ENCODE results near the gene MARK3. TPM values are rescaled to one million over a fixed set of nuclear protein-coding genes. Genes with fewer than 3 reads are reported as not detected.

The MARK3 gene
- total RNA-seq, 1 experiment from 2014 or later: 72.5 TPM

DNA sequence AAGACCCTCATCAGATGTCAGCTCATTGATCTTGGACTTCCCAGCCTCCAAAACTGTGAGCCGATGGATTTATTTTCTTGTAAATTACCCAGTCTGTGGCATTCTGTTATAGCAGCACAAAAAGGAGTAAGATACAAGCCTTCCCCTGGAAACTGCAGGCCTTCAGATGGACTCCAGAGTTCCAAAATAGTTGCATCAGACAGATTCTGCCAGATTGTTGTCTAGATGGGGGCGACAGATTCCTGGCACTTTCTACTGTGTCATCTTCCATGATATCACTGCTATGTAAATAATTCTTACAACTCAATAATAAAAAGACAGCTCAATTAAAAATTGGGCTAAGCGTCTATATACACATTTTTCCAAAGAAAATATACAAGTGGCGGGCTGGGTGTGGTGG lies 17.2 kb upstream of the MARK3 start:
- Histone ChIP-seq H2AFZ (ENCODE audit: low read depth, low read length, poor library complexity, severe bottlenecking) (no peak overlapping the region), H3K27ac (ENCODE audit: low read depth, low read length) (no peak overlapping the region), H3K9ac (ENCODE audit: low read length) (no peak overlapping the region), H3K4me3 (replicated peaks in 1 of 2; ENCODE audit: low read depth in 1 of 2, low read length in 2 of 2) (no peak overlapping the region), H3K27me3 (ENCODE audit: insufficient read depth, low read length) (no peaks in the 10 kb centered on the region), H4K20me1 (ENCODE audit: insufficient read depth) (no peaks in the 10 kb centered on the region), H3K4me2 (ENCODE audit: low read length) (no peak overlapping the region), H3K9me2 (ENCODE audit: insufficient read depth) (no peaks in the 10 kb centered on the region), H3K4me1 (ENCODE audit: control insufficient read depth in 1 of 2, insufficient read depth in 2 of 2, low read length in 2 of 2) (peaks cover 8 to 12% of the 10 kb centered on the region in 2 experiments), H3K79me2 (ENCODE audit: insufficient read depth, low read length) (no peaks in the 10 kb centered on the region), H3K36me3 (ENCODE audit: control insufficient read depth in 1 of 2, insufficient read depth in 2 of 2, low read length in 2 of 2) (no peaks in the 10 kb centered on the region), H3K9me3 (ENCODE audit: control insufficient read depth in 1 of 2, insufficient read depth in 1 of 2, low read depth in 1 of 2, low read length in 2 of 2) (peaks cover 0 to 12% of the 10 kb centered on the region in 2 experiments; a peak in 1 of 4 replicates)
- ChIA-PET POLR2A (no interaction called here), CTCF (interaction anchor here (1.1 to 2.6 kb wide), 2 partner anchors 23 to 26 kb away, joined by 3 to 8 read pairs; no protein-coding TSS in a partner anchor), RAD21 (ENCODE audit: low non-redundant PET in 1 of 2, low total read pairs in 2 of 2, uncharacterized antibody in 2 of 2, unreplicated experiment in 2 of 2) (no interaction called here)
- BruUV-seq (replicated peaks): no TSS peak
- TF ChIP-seq SIN3A (IDR thresholded peaks at IDR 0.05; ENCODE audit: low read depth) (no peak), EZH2phosphoT487 (IDR thresholded peaks at IDR 0.05; ENCODE audit: borderline replicate concordance) (no peak)
- no peak for DNase-seq (ENCODE audit: low read depth, low spot score)
- intact Hi-C loops (cut with micrococcal nuclease): no loop called here
- no peak for ATAC-seq

DNA sequence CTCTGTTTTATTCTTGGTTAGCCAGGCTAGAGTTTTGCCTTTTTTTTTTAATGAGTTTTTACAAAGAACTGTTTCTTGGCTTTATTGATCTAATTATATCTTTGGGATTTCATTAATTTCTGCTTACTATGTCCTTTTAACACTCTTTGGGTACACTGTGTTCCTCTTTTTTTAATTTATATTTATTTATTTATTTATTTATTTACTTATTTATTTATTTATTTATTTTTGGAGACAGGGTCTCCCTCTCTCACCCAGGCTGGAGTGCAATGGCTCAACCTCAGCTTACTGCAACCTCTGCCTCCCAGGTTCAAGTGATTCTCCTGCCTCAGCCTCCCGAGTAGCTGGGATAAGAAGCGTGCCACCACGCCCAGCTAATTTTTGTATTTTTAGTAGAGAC lies 15.1 kb upstream of the MARK3 start:
- ChIA-PET RAD21 (ENCODE audit: low non-redundant PET in 1 of 2, low total read pairs in 2 of 2, uncharacterized antibody in 2 of 2, unreplicated experiment in 2 of 2) (no interaction called here), CTCF (no interaction called here), POLR2A (no interaction called here)
- Histone ChIP-seq H3K9ac (ENCODE audit: low read length) (no peak overlapping the region), H3K79me2 (ENCODE audit: insufficient read depth, low read length) (no peaks in the 10 kb centered on the region), H3K36me3 (ENCODE audit: control insufficient read depth in 1 of 2, insufficient read depth in 2 of 2, low read length in 2 of 2) (no peaks in the 10 kb centered on the region), H4K20me1 (ENCODE audit: insufficient read depth) (no peaks in the 10 kb centered on the region), H3K9me3 (ENCODE audit: control insufficient read depth in 1 of 2, insufficient read depth in 1 of 2, low read depth in 1 of 2, low read length in 2 of 2) (no peaks in the 10 kb centered on the region), H2AFZ (ENCODE audit: low read depth, low read length, poor library complexity, severe bottlenecking) (no peak overlapping the region), H3K4me2 (ENCODE audit: low read length) (no peak overlapping the region), H3K9me2 (ENCODE audit: insufficient read depth) (no peaks in the 10 kb centered on the region), H3K27me3 (ENCODE audit: insufficient read depth, low read length) (no peaks in the 10 kb centered on the region), H3K4me3 (replicated peaks in 1 of 2; ENCODE audit: low read depth in 1 of 2, low read length in 2 of 2) (no peak overlapping the region), H3K4me1 (ENCODE audit: control insufficient read depth in 1 of 2, insufficient read depth in 2 of 2, low read length in 2 of 2) (peaks cover 8 to 13% of the 10 kb centered on the region in 2 experiments), H3K27ac (ENCODE audit: low read depth, low read length) (no peak overlapping the region)
- DNase-seq (ENCODE audit: low read depth, low spot score) (no peak), ATAC-seq (no peak)
- intact Hi-C loops (cut with micrococcal nuclease): no loop called here
- no TSS peak for BruUV-seq (replicated peaks)
- TF ChIP-seq CEBPB (IDR thresholded peaks at IDR 0.05; ENCODE audit: low read depth) (no peak), SP1 (IDR thresholded peaks at IDR 0.05; ENCODE audit: low read depth) (no peak), POLR2A (IDR thresholded peaks at IDR 0.05; ENCODE audit: borderline replicate concordance, extremely low read depth, insufficient read depth, insufficient read length) (no peak), ELF1 (IDR thresholded peaks at IDR 0.05; ENCODE audit: borderline replicate concordance, low read depth) (no peak), SIN3A (IDR thresholded peaks at IDR 0.05; ENCODE audit: low read depth) (no peak), RAD21 (IDR thresholded peaks at IDR 0.05; ENCODE audit: low read depth) (no peak), POLR2AphosphoS5 (IDR thresholded peaks at IDR 0.05; ENCODE audit: low read depth, low read length) (no peak), ZFX (IDR thresholded peaks at IDR 0.05) (no peak), JUND (IDR thresholded peaks at IDR 0.05) (no peak), YY1 (IDR thresholded peaks at IDR 0.05; ENCODE audit: extremely low read depth, insufficient replicate concordance, low read depth, low read length) (no peak), EGR1 (IDR thresholded peaks at IDR 0.05; ENCODE audit: low read depth) (no peak), SRF (IDR thresholded peaks at IDR 0.05; ENCODE audit: low read depth) (no peak)
- TF ChIP-seq, protein P1, sequence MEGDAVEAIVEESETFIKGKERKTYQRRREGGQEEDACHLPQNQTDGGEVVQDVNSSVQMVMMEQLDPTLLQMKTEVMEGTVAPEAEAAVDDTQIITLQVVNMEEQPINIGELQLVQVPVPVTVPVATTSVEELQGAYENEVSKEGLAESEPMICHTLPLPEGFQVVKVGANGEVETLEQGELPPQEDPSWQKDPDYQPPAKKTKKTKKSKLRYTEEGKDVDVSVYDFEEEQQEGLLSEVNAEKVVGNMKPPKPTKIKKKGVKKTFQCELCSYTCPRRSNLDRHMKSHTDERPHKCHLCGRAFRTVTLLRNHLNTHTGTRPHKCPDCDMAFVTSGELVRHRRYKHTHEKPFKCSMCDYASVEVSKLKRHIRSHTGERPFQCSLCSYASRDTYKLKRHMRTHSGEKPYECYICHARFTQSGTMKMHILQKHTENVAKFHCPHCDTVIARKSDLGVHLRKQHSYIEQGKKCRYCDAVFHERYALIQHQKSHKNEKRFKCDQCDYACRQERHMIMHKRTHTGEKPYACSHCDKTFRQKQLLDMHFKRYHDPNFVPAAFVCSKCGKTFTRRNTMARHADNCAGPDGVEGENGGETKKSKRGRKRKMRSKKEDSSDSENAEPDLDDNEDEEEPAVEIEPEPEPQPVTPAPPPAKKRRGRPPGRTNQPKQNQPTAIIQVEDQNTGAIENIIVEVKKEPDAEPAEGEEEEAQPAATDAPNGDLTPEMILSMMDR (IDR thresholded peaks at IDR 0.05 in 2 of 3, conservative IDR thresholded peaks at IDR 0.05 in 1 of 3; ENCODE audit: borderline replicate concordance in 1 of 3, insufficient read depth in 1 of 3, low read depth in 2 of 3, low read length in 2 of 3): no peak
- TF ChIP-seq, protein P2, sequence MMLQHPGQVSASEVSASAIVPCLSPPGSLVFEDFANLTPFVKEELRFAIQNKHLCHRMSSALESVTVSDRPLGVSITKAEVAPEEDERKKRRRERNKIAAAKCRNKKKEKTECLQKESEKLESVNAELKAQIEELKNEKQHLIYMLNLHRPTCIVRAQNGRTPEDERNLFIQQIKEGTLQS (IDR thresholded peaks at IDR 0.05): no peak
- TF ChIP-seq, protein P3, sequence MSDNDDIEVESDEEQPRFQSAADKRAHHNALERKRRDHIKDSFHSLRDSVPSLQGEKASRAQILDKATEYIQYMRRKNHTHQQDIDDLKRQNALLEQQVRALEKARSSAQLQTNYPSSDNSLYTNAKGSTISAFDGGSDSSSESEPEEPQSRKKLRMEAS (IDR thresholded peaks at IDR 0.05): no peak
- TF ChIP-seq, protein P4, sequence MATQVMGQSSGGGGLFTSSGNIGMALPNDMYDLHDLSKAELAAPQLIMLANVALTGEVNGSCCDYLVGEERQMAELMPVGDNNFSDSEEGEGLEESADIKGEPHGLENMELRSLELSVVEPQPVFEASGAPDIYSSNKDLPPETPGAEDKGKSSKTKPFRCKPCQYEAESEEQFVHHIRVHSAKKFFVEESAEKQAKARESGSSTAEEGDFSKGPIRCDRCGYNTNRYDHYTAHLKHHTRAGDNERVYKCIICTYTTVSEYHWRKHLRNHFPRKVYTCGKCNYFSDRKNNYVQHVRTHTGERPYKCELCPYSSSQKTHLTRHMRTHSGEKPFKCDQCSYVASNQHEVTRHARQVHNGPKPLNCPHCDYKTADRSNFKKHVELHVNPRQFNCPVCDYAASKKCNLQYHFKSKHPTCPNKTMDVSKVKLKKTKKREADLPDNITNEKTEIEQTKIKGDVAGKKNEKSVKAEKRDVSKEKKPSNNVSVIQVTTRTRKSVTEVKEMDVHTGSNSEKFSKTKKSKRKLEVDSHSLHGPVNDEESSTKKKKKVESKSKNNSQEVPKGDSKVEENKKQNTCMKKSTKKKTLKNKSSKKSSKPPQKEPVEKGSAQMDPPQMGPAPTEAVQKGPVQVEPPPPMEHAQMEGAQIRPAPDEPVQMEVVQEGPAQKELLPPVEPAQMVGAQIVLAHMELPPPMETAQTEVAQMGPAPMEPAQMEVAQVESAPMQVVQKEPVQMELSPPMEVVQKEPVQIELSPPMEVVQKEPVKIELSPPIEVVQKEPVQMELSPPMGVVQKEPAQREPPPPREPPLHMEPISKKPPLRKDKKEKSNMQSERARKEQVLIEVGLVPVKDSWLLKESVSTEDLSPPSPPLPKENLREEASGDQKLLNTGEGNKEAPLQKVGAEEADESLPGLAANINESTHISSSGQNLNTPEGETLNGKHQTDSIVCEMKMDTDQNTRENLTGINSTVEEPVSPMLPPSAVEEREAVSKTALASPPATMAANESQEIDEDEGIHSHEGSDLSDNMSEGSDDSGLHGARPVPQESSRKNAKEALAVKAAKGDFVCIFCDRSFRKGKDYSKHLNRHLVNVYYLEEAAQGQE (IDR thresholded peaks at IDR 0.05; ENCODE audit: low read depth): no peak
